Measurements from ENCODE around the gene ZNF652. TPM values are rescaled to one million over a fixed set of nuclear protein-coding genes. Genes with fewer than 3 reads are reported as not detected.

Gene ZNF652
- polyA plus RNA-seq, 1 experiment: 5.3 TPM

GRCh38 chr17:49298371-49298976, 63.6 kb downstream of the ZNF652 start:
- no peak for DNase-seq (ENCODE audit: low read depth)
- ChIA-PET POLR2A (no interaction called here), CTCF (interaction anchor here (0.7 kb wide), 2 partner anchors 8 to 18 kb away, joined by 3 read pairs; no protein-coding TSS in a partner anchor)
- Histone ChIP-seq H3K27me3 (ENCODE audit: control insufficient read depth, insufficient read depth, low read length) (no peaks in the 10 kb centered on the region), H3K4me3 (ENCODE audit: low read depth, low read length) (no peak overlapping the region), H3K36me3 (ENCODE audit: control insufficient read depth, insufficient read depth, low read length) (peaks cover 9% of the 10 kb centered on the region)
- TF ChIP-seq CTCF (IDR thresholded peaks at IDR 0.05; ENCODE audit: insufficient read depth, low read depth, low read length): no peak

- TF ChIP-seq CTCF (IDR thresholded peaks at IDR 0.05; ENCODE audit: insufficient read depth, low read depth, low read length): no peak
- CTCF ChIA-PET: interaction anchor here (0.7 to 1.4 kb wide), 4 partner anchors 9 to 261 kb away, joined by 3 to 4 read pairs (median 3); no protein-coding TSS in a partner anchor
- H3K36me3 ChIP-seq (ENCODE audit: control insufficient read depth, insufficient read depth, low read length): peaks cover 9% of the 10 kb centered on the region
Measured at GRCh38 chr17:49297141-49297540, 64.9 kb downstream of the ZNF652 start.

GRCh38 chr17:49294122-49294521, 67.9 kb downstream of the ZNF652 start:
- TF ChIP-seq CTCF (IDR thresholded peaks at IDR 0.05; ENCODE audit: insufficient read depth, low read depth, low read length): no peak
- Histone ChIP-seq H3K36me3 (ENCODE audit: control insufficient read depth, insufficient read depth, low read length) (peaks cover 8% of the 10 kb centered on the region), H3K4me3 (ENCODE audit: low read depth, low read length) (no peak overlapping the region), H3K27me3 (ENCODE audit: control insufficient read depth, insufficient read depth, low read length) (no peaks in the 10 kb centered on the region)
- POLR2A ChIA-PET: no interaction called here
- CTCF ChIA-PET: interaction anchor here (0.6 kb wide), 1 partner anchor 1385 kb away, joined by 3 read pairs; no protein-coding TSS in a partner anchor
- DNase-seq (ENCODE audit: low read depth): no peak

More at GRCh38 chr17:49297141-49297540, 64.9 kb downstream of the ZNF652 start:
- POLR2A ChIA-PET: no interaction called here
- H3K4me3 ChIP-seq (ENCODE audit: low read depth, low read length): no peak overlapping the region
- DNase-seq (ENCODE audit: low read depth): no peak
- no peaks in the 10 kb centered on the region for H3K27me3 ChIP-seq (ENCODE audit: control insufficient read depth, insufficient read depth, low read length)

GRCh38 chr17:49292901-49293300, 69.1 kb downstream of the ZNF652 start:
- peaks cover 3% of the 10 kb centered on the region; the same call in 1 of the 2 replicates for H3K36me3 ChIP-seq (ENCODE audit: control insufficient read depth, insufficient read depth, low read length)
- CTCF ChIA-PET: interaction anchor here (2.2 to 5.0 kb wide), 3 partner anchors 15 to 32 kb away, joined by 5 to 21 read pairs (median 12); no protein-coding TSS in a partner anchor

More at GRCh38 chr17:49292901-49293300, 69.1 kb downstream of the ZNF652 start:
- H3K4me3 ChIP-seq (ENCODE audit: low read depth, low read length): no peak overlapping the region
- TF ChIP-seq CTCF (IDR thresholded peaks at IDR 0.05; ENCODE audit: insufficient read depth, low read depth, low read length): no peak
- no peak for DNase-seq (ENCODE audit: low read depth)
- H3K27me3 ChIP-seq (ENCODE audit: control insufficient read depth, insufficient read depth, low read length): no peaks in the 10 kb centered on the region
- POLR2A ChIA-PET: no interaction called here

All from BJ (cell line).